AG09309 (cell line): ENCODE results near the gene GPA33.
"Not testable (repeated sequence)": the region's sequence is repeated elsewhere in the genome, so short reads cannot be mapped to it uniquely, and the experiment has no call there.

Source experiments
- DNase-seq: peaks from one replicate; pipeline ENCODE4 v3.0.0-alpha.2; 2010; ENCODE audit warnings: low read depth
- H3K4me3 ChIP-seq: 2 replicates; pipeline ENCODE4 v1.5.1; 2011; ENCODE audit warnings: mild to moderate bottlenecking, low read depth, low read length, moderate library complexity; ENCODE audit not compliant: control insufficient read depth
- TF ChIP-seq, protein P1 (sequence below): IDR thresholded peaks from 2 replicates; pipeline ENCODE4 v1.5.1; 2011; ENCODE audit warnings: mild to moderate bottlenecking, low read depth, low read length, inconsistent platforms; ENCODE audit not compliant: insufficient read depth, control insufficient read depth; ENCODE audit errors: missing control alignments

Gene GPA33

GRCh38 chr1:167054946-167055630 lies 35.1 kb downstream of the GPA33 start:
- no peak overlapping the region for H3K4me3 ChIP-seq
- DNase-seq = no peak
- TF ChIP-seq, protein P1, sequence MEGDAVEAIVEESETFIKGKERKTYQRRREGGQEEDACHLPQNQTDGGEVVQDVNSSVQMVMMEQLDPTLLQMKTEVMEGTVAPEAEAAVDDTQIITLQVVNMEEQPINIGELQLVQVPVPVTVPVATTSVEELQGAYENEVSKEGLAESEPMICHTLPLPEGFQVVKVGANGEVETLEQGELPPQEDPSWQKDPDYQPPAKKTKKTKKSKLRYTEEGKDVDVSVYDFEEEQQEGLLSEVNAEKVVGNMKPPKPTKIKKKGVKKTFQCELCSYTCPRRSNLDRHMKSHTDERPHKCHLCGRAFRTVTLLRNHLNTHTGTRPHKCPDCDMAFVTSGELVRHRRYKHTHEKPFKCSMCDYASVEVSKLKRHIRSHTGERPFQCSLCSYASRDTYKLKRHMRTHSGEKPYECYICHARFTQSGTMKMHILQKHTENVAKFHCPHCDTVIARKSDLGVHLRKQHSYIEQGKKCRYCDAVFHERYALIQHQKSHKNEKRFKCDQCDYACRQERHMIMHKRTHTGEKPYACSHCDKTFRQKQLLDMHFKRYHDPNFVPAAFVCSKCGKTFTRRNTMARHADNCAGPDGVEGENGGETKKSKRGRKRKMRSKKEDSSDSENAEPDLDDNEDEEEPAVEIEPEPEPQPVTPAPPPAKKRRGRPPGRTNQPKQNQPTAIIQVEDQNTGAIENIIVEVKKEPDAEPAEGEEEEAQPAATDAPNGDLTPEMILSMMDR = no peak

- no peak for DNase-seq
- TF ChIP-seq, protein P1 = no peak
- H3K4me3 ChIP-seq = no peak overlapping the region
Measured at GRCh38 chr1:167054531-167054930, 35.6 kb downstream of the GPA33 start.

GRCh38 chr1:167052389-167052788 lies 37.8 kb downstream of the GPA33 start:
- no peak overlapping the region for H3K4me3 ChIP-seq
- TF ChIP-seq, protein P1 = peak; percentile 53
- DNase-seq = no peak

- TF ChIP-seq, protein P1 = no peak
- H3K4me3 ChIP-seq = no peak overlapping the region
- no peak for DNase-seq
Measured at GRCh38 chr1:167051907-167052306, 38.3 kb downstream of the GPA33 start.

- DNase-seq = no peak
- TF ChIP-seq, protein P1 = no peak
- no peak overlapping the region for H3K4me3 ChIP-seq
Measured at GRCh38 chr1:167043752-167044488, 46.3 kb downstream of the GPA33 start.

DNA sequence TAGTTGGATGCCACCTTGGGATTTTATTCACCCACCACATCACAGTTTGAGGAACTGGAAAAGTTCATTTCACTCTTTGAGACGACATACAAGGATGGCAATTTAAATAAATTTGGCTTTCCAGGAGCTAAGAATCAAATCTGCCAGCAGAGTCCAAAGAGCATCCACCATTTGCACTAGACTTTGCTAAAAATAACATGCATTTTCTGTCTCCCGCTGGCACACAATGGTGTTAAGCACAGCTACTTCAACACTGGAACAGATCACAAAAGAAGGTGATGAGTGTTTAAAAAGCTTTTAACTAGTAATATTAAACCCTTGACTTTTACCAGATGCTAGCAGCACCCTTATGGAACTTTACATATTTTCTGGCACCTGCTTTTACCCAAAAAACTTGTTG lies 56.5 kb downstream of the GPA33 start:
- DNase-seq = no peak
- H3K4me3 ChIP-seq = no peak overlapping the region
- TF ChIP-seq, protein P1 = no peak

DNA sequence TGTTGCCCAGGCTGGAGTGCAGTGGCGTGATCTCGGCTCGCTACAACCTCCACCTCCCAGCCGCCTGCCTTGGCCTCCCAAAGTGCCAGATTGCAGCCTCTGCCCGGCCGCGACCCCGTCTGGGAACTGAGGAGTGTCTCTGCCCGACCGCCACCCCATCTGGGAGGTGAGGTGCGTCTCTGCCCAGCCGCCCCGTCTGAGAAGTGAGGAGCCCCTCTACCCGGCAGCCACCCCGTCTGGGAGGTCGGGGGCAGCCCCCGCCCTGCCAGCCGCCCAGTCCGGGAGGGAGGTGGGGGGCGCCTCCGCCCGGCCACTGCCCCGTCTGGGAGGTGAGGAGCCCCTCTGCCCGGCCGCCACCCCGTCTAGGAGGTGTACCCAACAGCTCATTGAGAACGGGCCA lies 60.6 kb downstream of the GPA33 start:
- not testable (repeated sequence) for DNase-seq, H3K4me3 ChIP-seq
